K562 (cell line): ENCODE results near the gene FBXW8. TPM values are rescaled to one million over a fixed set of nuclear protein-coding genes. Genes with fewer than 3 reads are reported as not detected.

Experiments
- ATAC-seq: fragments of 200-7000 bp; cut with Tn5 transposase; 3 replicates; pipeline ENCODE4 v1.9.1; 2020; ENCODE audit warnings: moderate library complexity
- BruUV-seq: library from RNA; stranded (reverse); fragments of 400-500 nt; replicated peaks from 2 replicates; lab custom pipeline; 2021; lab: Mats Ljungman, UMichigan
- CTCF ChIA-PET: fragments of 300-600 bp; formaldehyde crosslinking; extraction: SDS; loops from one replicate; lab custom pipeline; 2021; ENCODE audit warnings: low intra/inter-chr PET ratio; lab: Yijun Ruan, JAX
- POLR2A ChIA-PET: fragments of 300-600, 350-650 bp; sonication (Branson Sonifier 250); formaldehyde crosslinking; extraction: SDS; loops from one replicate; lab custom pipeline; 2021; ENCODE audit warnings: antibody characterized with exemption, inconsistent platforms; lab: Yijun Ruan, JAX
- DNase-seq, 4 experiments: peaks; one replicate each; pipeline versions ENCODE4 v3.0.0 to v3.0.0-alpha.2; 2011 to 2018; ENCODE audit warnings: low spot score in 3 of 4, mixed read lengths in 3 of 4; ENCODE audit errors: extremely low read depth in 1 of 4
- FAIRE-seq: peaks from 2 replicates; lab custom pipeline; 2011; peaks lifted over from hg19 to GRCh38; lab: Jason Lieb, UNC
- H2AFZ ChIP-seq: 2 replicates; pipeline ENCODE4 v1.6.0; 2011; ENCODE audit warnings: low read depth, low read length, control low read depth, inconsistent platforms
- H3K27ac ChIP-seq: fragments of 200-600 bp; 3 replicates; pipeline ENCODE4 v1.8.0; 2011; ENCODE audit warnings: low read depth, mild to moderate bottlenecking, control low read depth, inconsistent platforms, low read length, moderate library complexity, mixed read lengths; ENCODE audit errors: extremely low read depth
- H3K27me3 ChIP-seq, 2 experiments: fragments of 300-600 bp in 1 of 2; 2 replicates in 1 of 2; 3 replicates in 1 of 2; pipeline versions ENCODE4 v1.6.0 to v1.8.0; 2011; ENCODE audit warnings: inconsistent platforms in 2 of 2, low read length in 2 of 2, mild to moderate bottlenecking in 1 of 2, mixed read lengths in 1 of 2, moderate library complexity in 1 of 2; ENCODE audit not compliant: control insufficient read depth in 2 of 2, insufficient read depth in 2 of 2
- H3K36me3 ChIP-seq: fragments of 300-600 bp; 3 replicates; pipeline ENCODE4 v1.8.0; 2011; ENCODE audit warnings: mild to moderate bottlenecking, low read length, inconsistent platforms; ENCODE audit not compliant: control insufficient read depth, insufficient read depth
- H3K4me1 ChIP-seq, 2 experiments: fragments of 200-600 bp in 1 of 2; replicated peaks in 1 of 2; 2 replicates in 1 of 2; 3 replicates in 1 of 2; pipeline versions ENCODE4 v1.5.1 to v1.8.0; 2011; ENCODE audit warnings: inconsistent platforms in 2 of 2, low read length in 2 of 2, mild to moderate bottlenecking in 1 of 2, mixed read lengths in 1 of 2, moderate library complexity in 1 of 2; ENCODE audit not compliant: control insufficient read depth in 2 of 2, insufficient read depth in 2 of 2
- H3K4me2 ChIP-seq: 2 replicates; pipeline ENCODE4 v1.6.1; 2011; ENCODE audit warnings: low read length, control low read depth, inconsistent platforms, mixed read lengths; ENCODE audit not compliant: insufficient read depth
- H3K4me3 ChIP-seq: fragments of 200-600 bp; sonication (generic), shearing (Covaris generic); 2 replicates; pipeline ENCODE4 v1.5.1; 2016; ENCODE audit warnings: control low read depth, inconsistent platforms
- H3K79me2 ChIP-seq: fragments of 200-600 bp; 3 replicates; pipeline ENCODE4 v1.8.0; 2011; ENCODE audit warnings: low read length, inconsistent platforms; ENCODE audit not compliant: control insufficient read depth, insufficient read depth
- H3K9ac ChIP-seq, 2 experiments: 2 replicates each; pipeline versions ENCODE4 v1.6.0 to v1.6.1; 2011; ENCODE audit warnings: low read depth in 2 of 2, low read length in 2 of 2, control low read depth in 1 of 2, inconsistent platforms in 1 of 2, mild to moderate bottlenecking in 1 of 2, mixed read lengths in 1 of 2; ENCODE audit not compliant: insufficient read depth in 1 of 2
- H3K9me1 ChIP-seq: one replicate; pipeline ENCODE4 v1.6.0; 2011; ENCODE audit warnings: inconsistent platforms, mild to moderate bottlenecking, low read length, moderate library complexity; ENCODE audit not compliant: control insufficient read depth, insufficient read depth
- H3K9me3 ChIP-seq: replicated peaks from 2 replicates; pipeline ENCODE4 v1.5.1; 2011; ENCODE audit warnings: low read depth, low read length, inconsistent platforms; ENCODE audit not compliant: control insufficient read depth, insufficient read depth
- H4K20me1 ChIP-seq: replicated peaks from 2 replicates; pipeline ENCODE4 v1.6.1; 2011; ENCODE audit warnings: low read length, inconsistent platforms, mixed read lengths; ENCODE audit not compliant: control insufficient read depth, insufficient read depth
- CCAR2 ChIP-seq: fragments of 200-400 bp; formaldehyde crosslinking; IDR thresholded peaks from 2 replicates; pipeline ENCODE4 v1.6.1; 2017; ENCODE audit warnings: mild to moderate bottlenecking, low read depth, low read length
- ETV1 ChIP-seq: fragments of 450-650 bp; conservative IDR thresholded peaks from 2 replicates; pipeline ENCODE4 v1.6.1; 2016; ENCODE audit warnings: missing genetic modification characterization, control low read depth, low read depth, missing compliant biosample characterization
- PYGO2 ChIP-seq: fragments of 450-650 bp; IDR thresholded peaks from 2 replicates; pipeline ENCODE4 v1.6.1; 2016; ENCODE audit warnings: mild to moderate bottlenecking, missing genetic modification characterization, moderate library complexity, missing compliant biosample characterization
- RB1 ChIP-seq: fragments of 450-650 bp; IDR thresholded peaks from 2 replicates; pipeline ENCODE4 v1.6.1; 2017; ENCODE audit warnings: low read depth, mild to moderate bottlenecking
- SMAD2 ChIP-seq: fragments of 150-350 bp; IDR thresholded peaks from 2 replicates; pipeline ENCODE4 v1.6.1; 2014; ENCODE audit warnings: low read depth, mild to moderate bottlenecking, low read length
- WGBS: fragments of 100-300 bp; shearing (Covaris generic); methylation state at CpG from one replicate; pipeline ENCODE4 v1.1.6; 2016; ENCODE audit warnings: low coverage, mixed read lengths; ENCODE audit not compliant: insufficient coverage; ENCODE audit errors: missing lambda C conversion rate; 5-methylcytosine and 5-hydroxymethylcytosine counted together
- in situ Hi-C: fragments of 300-500 bp; cut with MboI; formaldehyde crosslinking; loops from 4 replicates; pipeline ENCODE4 v1.15.0; 2018; ENCODE audit warnings: inconsistent platforms, mixed read lengths
- intact Hi-C: fragments of 100-400 bp; cut with micrococcal nuclease; formaldehyde crosslinking; loops from 2 replicates; pipeline ENCODE4 v1.14.2; 2022
- polyA plus RNA-seq, 8 experiments: library from polyadenylated mRNA; depleted of rRNA in 4 of 8; stranded (reverse) in 5 of 8; unstranded in 3 of 8; fragments of >200 nt; fragmentation: Nextera tagmentation in 2 of 8; fragmentation: Illumina TruSeq in 1 of 8; extraction: Ambion mirVana in 2 of 8; extraction: Trizol in 1 of 8; gene quantifications; 2 replicates each; pipeline versions ENCODE4 v1.2.1 to v1.2.3, GENCODE V29; 2011 to 2014; ENCODE audit warnings: inconsistent platforms in 1 of 8, missing spikeins in 1 of 8
- total RNA-seq, 7 experiments: library from RNA; depleted of rRNA in 6 of 7; stranded (reverse); fragments of >200 nt in 6 of 7; fragmentation: Illumina TruSeq in 2 of 7; extraction: Trizol in 2 of 7; gene quantifications; 2 replicates each; pipeline versions ENCODE4 v1.2.1 to v1.2.3, GENCODE V29; 2011 to 2021; ENCODE audit warnings: low replicate concordance in 1 of 7
- TF ChIP-seq, protein P1 (sequence below): fragments of 250-450 bp; sonication (Bioruptor Pico); IDR thresholded peaks from 2 replicates; pipeline ENCODE4 v1.8.0; 2022; ENCODE audit warnings: moderate library complexity, mild to moderate bottlenecking, inconsistent platforms
- TF ChIP-seq, protein P2 (sequence below): fragments of 200-600 bp; sonication (generic); IDR thresholded peaks from one replicate; pipeline ENCODE4 v1.6.1; 2012; ENCODE audit warnings: mild to moderate bottlenecking, low read depth, low read length, inconsistent platforms

FBXW8 gene
- total and polyA plus RNA-seq, 9 of the 15 experiments (the other 6 are each of a cell fraction or from before 2014, with no cell fraction given): 0.58 to 8.3 (median 4.4) TPM

DNA sequence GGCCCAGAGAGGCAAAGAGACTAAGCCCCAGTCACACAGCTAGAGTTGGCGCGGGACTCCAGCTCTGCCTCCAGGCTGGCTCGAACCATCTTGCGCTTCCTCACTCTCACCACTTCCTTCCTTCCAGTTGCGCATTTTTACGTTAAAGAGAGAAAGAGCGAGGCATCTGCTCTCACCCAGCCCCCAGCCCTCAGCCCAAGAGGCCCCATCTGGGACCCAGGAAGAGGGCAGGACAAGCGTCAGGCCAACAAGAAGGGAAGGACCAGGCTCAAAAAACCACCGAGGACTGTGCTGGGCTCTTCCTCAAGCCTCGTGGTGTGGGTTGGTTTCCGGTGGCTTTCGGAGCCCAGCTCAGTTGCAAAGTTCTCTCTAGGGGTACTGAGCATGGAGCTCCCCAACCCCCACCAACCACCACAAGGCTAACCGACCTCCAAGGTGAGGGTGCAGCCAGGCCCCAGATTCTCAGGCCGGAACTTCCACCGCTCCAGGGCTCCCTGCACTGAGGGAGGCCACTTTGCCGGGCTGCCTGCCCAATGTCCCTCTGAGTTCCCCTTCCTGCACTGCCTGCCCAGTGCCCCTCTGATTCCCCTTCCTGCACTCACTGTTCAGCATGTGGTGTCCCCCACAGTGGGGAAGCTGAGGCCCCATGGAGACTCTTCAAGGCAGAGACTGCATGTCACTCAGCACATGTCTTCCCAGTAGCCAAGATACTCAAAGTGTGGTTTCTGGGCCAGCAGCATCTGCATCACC lies 152.6 kb downstream of the FBXW8 start (continued):
- TF ChIP-seq, protein P1, sequence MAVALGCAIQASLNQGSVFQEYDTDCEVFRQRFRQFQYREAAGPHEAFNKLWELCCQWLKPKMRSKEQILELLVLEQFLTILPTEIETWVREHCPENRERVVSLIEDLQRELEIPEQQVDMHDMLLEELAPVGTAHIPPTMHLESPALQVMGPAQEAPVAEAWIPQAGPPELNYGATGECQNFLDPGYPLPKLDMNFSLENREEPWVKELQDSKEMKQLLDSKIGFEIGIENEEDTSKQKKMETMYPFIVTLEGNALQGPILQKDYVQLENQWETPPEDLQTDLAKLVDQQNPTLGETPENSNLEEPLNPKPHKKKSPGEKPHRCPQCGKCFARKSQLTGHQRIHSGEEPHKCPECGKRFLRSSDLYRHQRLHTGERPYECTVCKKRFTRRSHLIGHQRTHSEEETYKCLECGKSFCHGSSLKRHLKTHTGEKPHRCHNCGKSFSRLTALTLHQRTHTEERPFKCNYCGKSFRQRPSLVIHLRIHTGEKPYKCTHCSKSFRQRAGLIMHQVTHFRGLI (CRISPR knock-in tag): no peak
- TF ChIP-seq CCAR2: no peak
- no peak for TF ChIP-seq RB1
- no peak for TF ChIP-seq PYGO2 (tag)

DNA sequence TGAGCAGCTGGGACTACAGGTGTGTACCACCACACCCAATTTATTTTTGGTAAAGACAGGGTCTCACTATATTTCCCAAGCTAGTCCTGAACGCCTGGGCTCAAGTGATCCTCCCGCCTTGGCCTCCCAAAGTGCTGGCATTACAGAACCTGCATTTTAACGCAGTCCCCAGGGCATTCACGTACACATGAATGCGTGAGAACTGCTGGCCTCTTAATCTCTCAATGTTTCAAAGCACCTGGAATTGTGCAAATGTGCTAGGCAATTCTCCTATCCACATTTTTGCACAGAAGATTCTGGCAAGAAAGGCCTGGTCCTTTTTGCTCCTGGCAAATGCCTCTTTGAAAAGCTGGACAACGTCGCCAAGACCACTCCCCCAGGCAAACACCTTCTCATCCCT lies 153.3 kb downstream of the FBXW8 start:
- no TSS peak for BruUV-seq
- CTCF ChIA-PET: no interaction called here
- Histone ChIP-seq H3K79me2 (no peaks in the 10 kb centered on the region; the same call in 2 of the 3 replicates), H3K36me3 (no peaks in the 10 kb centered on the region), H3K4me2 (no peak overlapping the region), H3K27ac (no peak overlapping the region), H3K9me1 (peaks cover 3% of the 10 kb centered on the region), H3K9ac (no peak overlapping the region), H3K4me1 (peaks cover 13 to 30% of the 10 kb centered on the region in 2 experiments; a peak in 4 of 5 replicates), H3K27me3 (no peaks in the 10 kb centered on the region), H2AFZ (no peak overlapping the region), H4K20me1 (no peaks in the 10 kb centered on the region; the same call in 1 of the 2 replicates), H3K4me3 (no peak overlapping the region), H3K9me3 (no peaks in the 10 kb centered on the region)
- 70% methylated on average over 7 of the region's 7 CpGs for WGBS
- POLR2A ChIA-PET: interaction anchor here (0.6 to 1.7 kb wide), 5 partner anchors 9 to 397 kb away, joined by 3 to 7 read pairs (median 3); no protein-coding TSS in a partner anchor
- no peak for FAIRE-seq
- intact Hi-C loops (no loop called here), in situ Hi-C loops (no loop called here)
- no peak for ATAC-seq
- no peak for DNase-seq
- TF ChIP-seq SMAD2 (no peak), ETV1 (tag) (no peak)
- TF ChIP-seq, protein P2, sequence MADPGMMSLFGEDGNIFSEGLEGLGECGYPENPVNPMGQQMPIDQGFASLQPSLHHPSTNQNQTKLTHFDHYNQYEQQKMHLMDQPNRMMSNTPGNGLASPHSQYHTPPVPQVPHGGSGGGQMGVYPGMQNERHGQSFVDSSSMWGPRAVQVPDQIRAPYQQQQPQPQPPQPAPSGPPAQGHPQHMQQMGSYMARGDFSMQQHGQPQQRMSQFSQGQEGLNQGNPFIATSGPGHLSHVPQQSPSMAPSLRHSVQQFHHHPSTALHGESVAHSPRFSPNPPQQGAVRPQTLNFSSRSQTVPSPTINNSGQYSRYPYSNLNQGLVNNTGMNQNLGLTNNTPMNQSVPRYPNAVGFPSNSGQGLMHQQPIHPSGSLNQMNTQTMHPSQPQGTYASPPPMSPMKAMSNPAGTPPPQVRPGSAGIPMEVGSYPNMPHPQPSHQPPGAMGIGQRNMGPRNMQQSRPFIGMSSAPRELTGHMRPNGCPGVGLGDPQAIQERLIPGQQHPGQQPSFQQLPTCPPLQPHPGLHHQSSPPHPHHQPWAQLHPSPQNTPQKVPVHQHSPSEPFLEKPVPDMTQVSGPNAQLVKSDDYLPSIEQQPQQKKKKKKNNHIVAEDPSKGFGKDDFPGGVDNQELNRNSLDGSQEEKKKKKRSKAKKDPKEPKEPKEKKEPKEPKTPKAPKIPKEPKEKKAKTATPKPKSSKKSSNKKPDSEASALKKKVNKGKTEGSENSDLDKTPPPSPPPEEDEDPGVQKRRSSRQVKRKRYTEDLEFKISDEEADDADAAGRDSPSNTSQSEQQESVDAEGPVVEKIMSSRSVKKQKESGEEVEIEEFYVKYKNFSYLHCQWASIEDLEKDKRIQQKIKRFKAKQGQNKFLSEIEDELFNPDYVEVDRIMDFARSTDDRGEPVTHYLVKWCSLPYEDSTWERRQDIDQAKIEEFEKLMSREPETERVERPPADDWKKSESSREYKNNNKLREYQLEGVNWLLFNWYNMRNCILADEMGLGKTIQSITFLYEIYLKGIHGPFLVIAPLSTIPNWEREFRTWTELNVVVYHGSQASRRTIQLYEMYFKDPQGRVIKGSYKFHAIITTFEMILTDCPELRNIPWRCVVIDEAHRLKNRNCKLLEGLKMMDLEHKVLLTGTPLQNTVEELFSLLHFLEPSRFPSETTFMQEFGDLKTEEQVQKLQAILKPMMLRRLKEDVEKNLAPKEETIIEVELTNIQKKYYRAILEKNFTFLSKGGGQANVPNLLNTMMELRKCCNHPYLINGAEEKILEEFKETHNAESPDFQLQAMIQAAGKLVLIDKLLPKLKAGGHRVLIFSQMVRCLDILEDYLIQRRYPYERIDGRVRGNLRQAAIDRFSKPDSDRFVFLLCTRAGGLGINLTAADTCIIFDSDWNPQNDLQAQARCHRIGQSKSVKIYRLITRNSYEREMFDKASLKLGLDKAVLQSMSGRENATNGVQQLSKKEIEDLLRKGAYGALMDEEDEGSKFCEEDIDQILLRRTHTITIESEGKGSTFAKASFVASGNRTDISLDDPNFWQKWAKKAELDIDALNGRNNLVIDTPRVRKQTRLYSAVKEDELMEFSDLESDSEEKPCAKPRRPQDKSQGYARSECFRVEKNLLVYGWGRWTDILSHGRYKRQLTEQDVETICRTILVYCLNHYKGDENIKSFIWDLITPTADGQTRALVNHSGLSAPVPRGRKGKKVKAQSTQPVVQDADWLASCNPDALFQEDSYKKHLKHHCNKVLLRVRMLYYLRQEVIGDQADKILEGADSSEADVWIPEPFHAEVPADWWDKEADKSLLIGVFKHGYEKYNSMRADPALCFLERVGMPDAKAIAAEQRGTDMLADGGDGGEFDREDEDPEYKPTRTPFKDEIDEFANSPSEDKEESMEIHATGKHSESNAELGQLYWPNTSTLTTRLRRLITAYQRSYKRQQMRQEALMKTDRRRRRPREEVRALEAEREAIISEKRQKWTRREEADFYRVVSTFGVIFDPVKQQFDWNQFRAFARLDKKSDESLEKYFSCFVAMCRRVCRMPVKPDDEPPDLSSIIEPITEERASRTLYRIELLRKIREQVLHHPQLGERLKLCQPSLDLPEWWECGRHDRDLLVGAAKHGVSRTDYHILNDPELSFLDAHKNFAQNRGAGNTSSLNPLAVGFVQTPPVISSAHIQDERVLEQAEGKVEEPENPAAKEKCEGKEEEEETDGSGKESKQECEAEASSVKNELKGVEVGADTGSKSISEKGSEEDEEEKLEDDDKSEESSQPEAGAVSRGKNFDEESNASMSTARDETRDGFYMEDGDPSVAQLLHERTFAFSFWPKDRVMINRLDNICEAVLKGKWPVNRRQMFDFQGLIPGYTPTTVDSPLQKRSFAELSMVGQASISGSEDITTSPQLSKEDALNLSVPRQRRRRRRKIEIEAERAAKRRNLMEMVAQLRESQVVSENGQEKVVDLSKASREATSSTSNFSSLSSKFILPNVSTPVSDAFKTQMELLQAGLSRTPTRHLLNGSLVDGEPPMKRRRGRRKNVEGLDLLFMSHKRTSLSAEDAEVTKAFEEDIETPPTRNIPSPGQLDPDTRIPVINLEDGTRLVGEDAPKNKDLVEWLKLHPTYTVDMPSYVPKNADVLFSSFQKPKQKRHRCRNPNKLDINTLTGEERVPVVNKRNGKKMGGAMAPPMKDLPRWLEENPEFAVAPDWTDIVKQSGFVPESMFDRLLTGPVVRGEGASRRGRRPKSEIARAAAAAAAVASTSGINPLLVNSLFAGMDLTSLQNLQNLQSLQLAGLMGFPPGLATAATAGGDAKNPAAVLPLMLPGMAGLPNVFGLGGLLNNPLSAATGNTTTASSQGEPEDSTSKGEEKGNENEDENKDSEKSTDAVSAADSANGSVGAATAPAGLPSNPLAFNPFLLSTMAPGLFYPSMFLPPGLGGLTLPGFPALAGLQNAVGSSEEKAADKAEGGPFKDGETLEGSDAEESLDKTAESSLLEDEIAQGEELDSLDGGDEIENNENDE: no peak
